ENCODE measurements around the gene BCAS4. TPM values are rescaled to one million over a fixed set of nuclear protein-coding genes. Genes with fewer than 3 reads are reported as not detected.

Gene BCAS4
- total RNA-seq, 2 experiments from 2014 or later: 19.0 to 20.9 TPM

- Mint-ChIP-seq H3K27me3 (no peaks in the 10 kb centered on the region), H3K27ac (no peak overlapping the region), H3K4me3 (no peak overlapping the region), H3K4me1 (ENCODE audit: low read depth) (no peaks in the 10 kb centered on the region), H3K9me3 (no peaks in the 10 kb centered on the region), H3K36me3 (ENCODE audit: low read depth) (peaks cover 26% of the 10 kb centered on the region)
- ChIA-PET POLR2A (no interaction called here), CTCF (no interaction called here)
- Histone ChIP-seq H3K4me3 (ENCODE audit: low read length) (no peak overlapping the region), H3K4me1 (ENCODE audit: insufficient read depth, low read length) (peaks cover 6% of the 10 kb centered on the region), H3K27me3 (ENCODE audit: control insufficient read depth in 1 of 2, insufficient read depth in 2 of 2, low read length in 2 of 2) (no peaks in the 10 kb centered on the region), H3K9me3 (ENCODE audit: control insufficient read depth in 1 of 2, insufficient read depth in 1 of 2, low read length in 2 of 2) (no peaks in the 10 kb centered on the region), H3K27ac (ENCODE audit: low read depth in 1 of 2, low read length in 2 of 2) (no peak overlapping the region), H3K36me3 (ENCODE audit: insufficient read depth, low read length) (peaks cover 6% of the 10 kb centered on the region)
- TF ChIP-seq CTCF (IDR thresholded peaks at IDR 0.05): no peak
- ATAC-seq (ENCODE audit: poor library complexity) (no peak), DNase-seq (no peak)
- intact Hi-C loops (cut with DNase I, micrococcal nuclease): no loop called here
Observed at GRCh38 chr20:50842821-50843220, 48.0 kb downstream of the BCAS4 start.

GRCh38 chr20:50843331-50844276, 48.7 kb downstream of the BCAS4 start:
- H3K27ac Mint-ChIP-seq: no peak overlapping the region
- POLR2A ChIA-PET: no interaction called here
- CTCF ChIA-PET: no interaction called here

GRCh38 chr20:50844430-50845100, 49.7 kb downstream of the BCAS4 start:
- ATAC-seq (ENCODE audit: poor library complexity) (peak; percentile 39), DNase-seq (peak in 6 of 14 experiments; percentile 3 to 39 (median 18))
- intact Hi-C loops (cut with DNase I, micrococcal nuclease): no loop called here
- ChIA-PET CTCF (no interaction called here), POLR2A (no interaction called here)
- H3K4me1 Mint-ChIP-seq (ENCODE audit: low read depth): no peaks in the 10 kb centered on the region
- Histone ChIP-seq H3K27me3 (ENCODE audit: control insufficient read depth in 1 of 2, insufficient read depth in 2 of 2, low read length in 2 of 2) (no peaks in the 10 kb centered on the region), H3K27ac (ENCODE audit: low read depth in 1 of 2, low read length in 2 of 2) (no peak overlapping the region), H3K4me3 (ENCODE audit: low read length) (no peak overlapping the region), H3K9me3 (ENCODE audit: control insufficient read depth in 1 of 2, insufficient read depth in 1 of 2, low read length in 2 of 2) (no peaks in the 10 kb centered on the region), H3K4me1 (ENCODE audit: insufficient read depth, low read length) (peaks cover 6% of the 10 kb centered on the region), H3K36me3 (ENCODE audit: insufficient read depth, low read length) (peaks cover 5% of the 10 kb centered on the region)
- no peaks in the 10 kb centered on the region for H3K9me3 Mint-ChIP-seq
- H3K27me3 Mint-ChIP-seq: no peaks in the 10 kb centered on the region
- H3K27ac Mint-ChIP-seq: no peak overlapping the region
- H3K36me3 Mint-ChIP-seq (ENCODE audit: low read depth): peaks cover 30% of the 10 kb centered on the region
- TF ChIP-seq CTCF (IDR thresholded peaks at IDR 0.05): no peak
- no peak overlapping the region for H3K4me3 Mint-ChIP-seq

More at GRCh38 chr20:50843331-50844276, 48.7 kb downstream of the BCAS4 start:
- no peaks in the 10 kb centered on the region for H3K27me3 Mint-ChIP-seq
- Histone ChIP-seq H3K4me3 (ENCODE audit: low read length) (no peak overlapping the region), H3K27me3 (ENCODE audit: control insufficient read depth in 1 of 2, insufficient read depth in 2 of 2, low read length in 2 of 2) (no peaks in the 10 kb centered on the region), H3K27ac (ENCODE audit: low read depth in 1 of 2, low read length in 2 of 2) (no peak overlapping the region), H3K9me3 (ENCODE audit: control insufficient read depth in 1 of 2, insufficient read depth in 1 of 2, low read length in 2 of 2) (no peaks in the 10 kb centered on the region), H3K36me3 (ENCODE audit: insufficient read depth, low read length) (peaks cover 5% of the 10 kb centered on the region), H3K4me1 (ENCODE audit: insufficient read depth, low read length) (peaks cover 6% of the 10 kb centered on the region)
- ATAC-seq (ENCODE audit: poor library complexity) (no peak), DNase-seq (no peak)
- H3K4me3 Mint-ChIP-seq: no peak overlapping the region
- H3K36me3 Mint-ChIP-seq (ENCODE audit: low read depth): peaks cover 25% of the 10 kb centered on the region
- no peaks in the 10 kb centered on the region for H3K4me1 Mint-ChIP-seq (ENCODE audit: low read depth)
- no peaks in the 10 kb centered on the region for H3K9me3 Mint-ChIP-seq
- TF ChIP-seq CTCF (IDR thresholded peaks at IDR 0.05): no peak
- intact Hi-C loops (cut with DNase I, micrococcal nuclease): no loop called here

Measured in CD4-positive, alpha-beta T cell (primary cell).